OCI-LY7 (cell line): ENCODE data around the gene KLHL17. TPM values are rescaled to one million over a fixed set of nuclear protein-coding genes. Genes with fewer than 3 reads are reported as not detected.

Experiments used
- BruUV-seq: library from RNA; stranded (reverse); fragments of 400-500 nt; replicated peaks from 2 replicates; lab custom pipeline; 2021; lab: Mats Ljungman, UMichigan
- CTCF ChIA-PET: fragments of 300-600 bp; sonication (Branson Sonifier 250); formaldehyde crosslinking; loops from one replicate; lab custom pipeline; 2022; ENCODE audit warnings: antibody characterized with exemption; ENCODE audit not compliant: unreplicated experiment; lab: Charles Lee
- POLR2A ChIA-PET: fragments of 300-600 bp; sonication (Branson Sonifier 250); formaldehyde crosslinking; loops from one replicate; lab custom pipeline; 2022; ENCODE audit warnings: antibody characterized with exemption; lab: Charles Lee
- DNase-seq: peaks from one replicate; pipeline ENCODE4 v3.0.0-alpha.2; 2015; ENCODE audit warnings: low spot score
- H2AFZ ChIP-seq: fragments of 200-600 bp; sonication (generic), shearing (Covaris generic); 2 replicates; pipeline ENCODE4 v1.6.1; 2014; ENCODE audit warnings: mild to moderate bottlenecking, antibody characterized with exemption, low read length, moderate library complexity
- H3K27ac ChIP-seq: fragments of 200-600 bp; sonication (generic); 2 replicates; pipeline ENCODE4 v1.5.1; 2014; ENCODE audit warnings: mixed run types, low read depth, mild to moderate bottlenecking, moderate library complexity, low read length, inconsistent platforms; ENCODE audit not compliant: poor library complexity, severe bottlenecking
- H3K36me3 ChIP-seq: fragments of 200-600 bp; sonication (generic); 2 replicates; pipeline ENCODE4 v1.6.1; 2014; ENCODE audit warnings: mild to moderate bottlenecking, antibody characterized with exemption, low read length, moderate library complexity, mixed read lengths; ENCODE audit not compliant: insufficient read depth
- H3K4me1 ChIP-seq: fragments of 200-600 bp; sonication (generic); 2 replicates; pipeline ENCODE4 v1.5.1; 2014; ENCODE audit warnings: mild to moderate bottlenecking, low read length; ENCODE audit not compliant: insufficient read depth, poor library complexity, severe bottlenecking
- H3K4me2 ChIP-seq: fragments of 200-600 bp; sonication (generic); 2 replicates; pipeline ENCODE4 v1.6.1; 2014; ENCODE audit warnings: mild to moderate bottlenecking, low read length
- H3K4me3 ChIP-seq: fragments of 200-600 bp; sonication (generic); 2 replicates; pipeline ENCODE4 v1.5.1; 2014; ENCODE audit warnings: mild to moderate bottlenecking, low read depth, low read length; ENCODE audit not compliant: poor library complexity, severe bottlenecking
- H3K79me2 ChIP-seq: fragments of 200-600 bp; sonication (generic); 2 replicates; pipeline ENCODE4 v1.6.1; 2016; ENCODE audit warnings: low read depth, mild to moderate bottlenecking, low read length, moderate library complexity, mixed read lengths; ENCODE audit not compliant: insufficient read depth
- H3K9me2 ChIP-seq: fragments of 200-600 bp; sonication (generic); 2 replicates; pipeline ENCODE4 v1.6.1; 2016; ENCODE audit warnings: mild to moderate bottlenecking, low read length, mixed read lengths; ENCODE audit not compliant: insufficient read depth
- H3K9me3 ChIP-seq: fragments of 200-600 bp; sonication (generic); 2 replicates; pipeline ENCODE4 v1.6.1; 2014; ENCODE audit warnings: mild to moderate bottlenecking, mixed run types, low read length, mixed read lengths
- H4K20me1 ChIP-seq: fragments of 200-600 bp; sonication (generic); 2 replicates; pipeline ENCODE4 v1.6.1; 2014; ENCODE audit warnings: mild to moderate bottlenecking, antibody characterized with exemption, low read length, moderate library complexity, mixed read lengths; ENCODE audit not compliant: insufficient read depth
- CTCF ChIP-seq: fragments of 200-600 bp; sonication (generic); conservative IDR thresholded peaks from 2 replicates; pipeline ENCODE4 v1.5.1; 2014; ENCODE audit warnings: mild to moderate bottlenecking, antibody characterized with exemption, low read length, moderate library complexity, mixed read lengths
- EZH2phosphoT487 ChIP-seq: fragments of 200-600 bp; sonication (generic); IDR thresholded peaks from 2 replicates; pipeline ENCODE4 v1.6.1; 2018; ENCODE audit warnings: low read depth, borderline replicate concordance, mild to moderate bottlenecking, mixed run types, antibody characterized with exemption, low read length, moderate library complexity, mixed read lengths
- intact Hi-C: fragments of 100-400 bp; cut with micrococcal nuclease; formaldehyde crosslinking; loops from one replicate; pipeline ENCODE4 v1.10.0; 2022; ENCODE audit not compliant: unreplicated experiment
- total RNA-seq, 2 experiments: library from RNA; depleted of rRNA in 1 of 2; stranded (reverse); fragments of >200 nt in 1 of 2; shearing (Covaris generic) in 1 of 2; gene quantifications; 2 replicates each; pipeline ENCODE4 v1.2.3, GENCODE V29; 2014 to 2022

KLHL17 gene
- total RNA-seq, 2 experiments from 2014 or later: 21.7 to 23.3 TPM

GRCh38 chr1:954927-955326 lies 5.5 kb upstream of the KLHL17 start:
- H3K9me2 ChIP-seq: no peaks in the 10 kb centered on the region
- peaks cover 20% of the 10 kb centered on the region for H3K79me2 ChIP-seq
- H3K9me3 ChIP-seq: no peaks in the 10 kb centered on the region
- no peak overlapping the region for H3K4me3 ChIP-seq
- no peak overlapping the region for H3K4me2 ChIP-seq
- intact Hi-C loops: no loop called here
- POLR2A ChIA-PET: no interaction called here
- CTCF ChIA-PET: no interaction called here
- peaks cover 4% of the 10 kb centered on the region; the same call in 1 of the 2 replicates for H4K20me1 ChIP-seq
- peaks cover 10% of the 10 kb centered on the region for H3K4me1 ChIP-seq
- H3K36me3 ChIP-seq: peaks cover 72% of the 10 kb centered on the region
- H3K27ac ChIP-seq: no peak overlapping the region
- no TSS peak for BruUV-seq
- no peak for TF ChIP-seq EZH2phosphoT487
- no peak for TF ChIP-seq CTCF
- DNase-seq: no peak
- no peak overlapping the region for H2AFZ ChIP-seq

DNA sequence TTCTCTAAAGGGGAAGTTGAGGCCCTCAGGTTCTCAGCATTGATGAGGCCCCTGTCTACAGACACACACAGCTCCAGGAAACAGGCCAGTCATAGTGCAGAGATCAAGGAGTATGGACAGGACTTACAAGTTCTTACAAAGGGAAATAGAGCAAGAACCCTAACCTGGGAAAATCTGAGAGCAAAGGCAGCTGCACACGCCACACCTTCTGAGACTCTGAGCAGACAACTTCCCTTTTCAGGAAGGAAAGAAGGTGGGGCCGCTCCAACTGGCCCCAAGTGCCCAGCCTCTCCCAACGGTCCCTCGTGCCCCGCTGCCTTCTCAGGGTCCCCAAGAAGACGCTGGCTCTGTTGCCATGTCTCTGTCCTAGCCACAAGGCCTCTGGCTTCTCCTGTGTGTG lies 4.9 kb upstream of the KLHL17 start:
- Histone ChIP-seq H3K36me3 (peaks cover 67% of the 10 kb centered on the region), H3K4me2 (no peak overlapping the region), H2AFZ (no peak overlapping the region), H3K9me2 (no peaks in the 10 kb centered on the region), H3K4me1 (peaks cover 10% of the 10 kb centered on the region), H3K79me2 (peaks cover 20% of the 10 kb centered on the region), H4K20me1 (peaks cover 4% of the 10 kb centered on the region; the same call in 1 of the 2 replicates), H3K9me3 (no peaks in the 10 kb centered on the region), H3K27ac (no peak overlapping the region), H3K4me3 (no peak overlapping the region)
- BruUV-seq: no TSS peak
- DNase-seq: no peak
- TF ChIP-seq CTCF (no peak), EZH2phosphoT487 (no peak)
- CTCF ChIA-PET: no interaction called here
- POLR2A ChIA-PET: no interaction called here
- intact Hi-C loops: no loop called here

DNA sequence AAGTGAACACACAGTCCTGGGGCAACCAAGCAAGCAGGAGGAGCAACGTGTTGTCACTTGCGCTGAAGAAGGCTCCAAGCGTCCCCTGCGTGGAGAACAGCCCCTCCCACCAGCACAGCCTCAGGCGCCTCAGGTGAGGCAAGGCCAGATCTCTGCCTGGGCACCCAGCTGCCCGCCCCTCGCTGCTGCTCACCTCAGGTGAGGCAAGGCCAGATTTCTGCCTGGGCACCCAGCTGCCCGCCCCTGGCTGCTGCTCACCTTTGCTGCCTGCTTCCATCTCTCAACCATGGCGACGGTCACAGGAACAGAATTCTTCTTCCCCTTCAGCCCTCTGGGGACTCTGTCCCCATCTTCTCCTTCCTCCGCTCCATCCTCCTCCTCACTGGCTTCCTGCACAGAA lies 3.7 kb upstream of the KLHL17 start:
- intact Hi-C loops: no loop called here
- ChIA-PET CTCF (no interaction called here), POLR2A (no interaction called here)
- Histone ChIP-seq H3K27ac (no peak overlapping the region), H4K20me1 (peaks cover 4% of the 10 kb centered on the region; the same call in 1 of the 2 replicates), H3K79me2 (peaks cover 20% of the 10 kb centered on the region), H3K9me2 (no peaks in the 10 kb centered on the region), H3K9me3 (no peaks in the 10 kb centered on the region), H3K4me3 (no peak overlapping the region), H3K4me1 (peaks cover 16% of the 10 kb centered on the region), H3K36me3 (peaks cover 55% of the 10 kb centered on the region), H2AFZ (no peak overlapping the region), H3K4me2 (no peak overlapping the region)
- no peak for DNase-seq
- no peak for TF ChIP-seq EZH2phosphoT487
- no peak for TF ChIP-seq CTCF
- BruUV-seq: no TSS peak
